GM21528 (cell line): ENCODE results near the gene TMEM178B.

Source experiments
- ATAC-seq: cut with Tn5 transposase; IDR thresholded peaks from one replicate; pipeline ENCODE4 v1.9.1; 2021; ENCODE audit warnings: mild to moderate bottlenecking, moderate library complexity; ENCODE audit not compliant: unreplicated experiment, low FRiP score

TMEM178B gene

GRCh38 chr7:141251957-141252356 lies 178.1 kb downstream of the TMEM178B start:
- no peak for ATAC-seq

GRCh38 chr7:141257597-141257996 lies 183.7 kb downstream of the TMEM178B start:
- ATAC-seq, result no peak

- ATAC-seq, result no peak
Measured at GRCh38 chr7:141258559-141258958, 184.7 kb downstream of the TMEM178B start.

DNA sequence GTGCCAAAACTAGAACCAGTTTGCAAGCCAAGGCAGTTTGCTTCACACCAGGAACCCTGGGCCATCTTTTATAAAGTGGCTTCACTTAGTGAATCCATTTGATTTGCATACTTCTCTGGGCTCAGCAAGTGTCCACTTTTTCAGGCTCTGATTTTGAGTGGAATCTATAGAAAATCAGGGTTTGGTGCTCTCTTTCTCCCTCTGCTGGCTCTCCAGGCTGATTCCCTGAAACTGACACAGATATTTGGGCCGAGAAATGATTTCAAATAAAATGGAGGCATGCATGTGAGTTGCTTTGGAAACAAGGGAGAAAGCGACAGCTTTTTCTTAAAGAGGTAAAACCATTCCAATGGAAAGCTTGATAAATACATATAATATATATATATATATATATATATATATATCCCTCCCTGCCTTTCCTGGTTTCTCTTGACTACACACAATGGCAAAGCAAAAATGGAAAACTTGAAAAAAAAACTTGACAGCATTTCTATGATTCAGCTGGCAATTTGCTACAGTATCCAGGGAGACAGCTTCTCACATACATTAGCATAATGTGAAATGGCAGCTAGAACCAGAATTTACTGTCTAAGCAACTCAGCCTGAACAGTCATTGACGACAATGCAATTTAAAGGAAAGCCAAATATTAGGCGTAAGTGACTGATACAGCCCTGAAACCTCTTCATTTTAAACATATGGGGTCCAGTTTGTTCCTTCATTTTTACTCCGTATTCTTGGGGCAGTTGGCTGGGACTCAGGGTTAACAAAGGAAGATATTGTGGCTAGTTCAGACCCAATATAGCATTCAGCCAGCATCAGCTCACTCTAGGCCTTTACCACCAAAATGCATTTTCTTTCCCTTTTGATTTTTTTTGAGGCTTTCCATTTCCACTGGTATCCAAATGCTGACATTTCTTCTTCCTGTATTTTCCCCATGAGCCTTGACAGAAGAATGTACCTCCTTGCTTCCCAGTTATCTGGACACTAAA lies 188.5 kb downstream of the TMEM178B start:
- ATAC-seq, result no peak

- no peak for ATAC-seq
Measured at GRCh38 chr7:141263508-141263907, 189.6 kb downstream of the TMEM178B start.

DNA sequence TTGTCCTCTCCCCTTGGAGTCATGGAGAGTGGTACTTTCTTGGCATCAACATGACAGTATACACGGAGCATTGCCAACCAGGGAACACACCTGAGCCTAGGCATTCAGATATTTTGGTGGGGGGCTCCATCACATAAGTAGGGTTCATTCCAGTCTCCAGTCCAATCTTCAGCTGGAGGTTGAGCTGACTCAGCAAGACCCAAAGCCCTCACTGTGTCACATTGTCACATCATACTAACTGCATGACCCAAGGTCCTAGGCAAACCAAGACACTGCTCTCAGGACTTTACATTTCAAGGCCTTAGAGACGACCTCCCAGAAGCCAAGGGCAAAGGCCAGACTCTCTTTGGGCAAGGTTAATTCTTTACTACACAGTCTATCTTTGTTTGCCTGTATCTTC lies 190.1 kb downstream of the TMEM178B start:
- no peak for ATAC-seq

DNA sequence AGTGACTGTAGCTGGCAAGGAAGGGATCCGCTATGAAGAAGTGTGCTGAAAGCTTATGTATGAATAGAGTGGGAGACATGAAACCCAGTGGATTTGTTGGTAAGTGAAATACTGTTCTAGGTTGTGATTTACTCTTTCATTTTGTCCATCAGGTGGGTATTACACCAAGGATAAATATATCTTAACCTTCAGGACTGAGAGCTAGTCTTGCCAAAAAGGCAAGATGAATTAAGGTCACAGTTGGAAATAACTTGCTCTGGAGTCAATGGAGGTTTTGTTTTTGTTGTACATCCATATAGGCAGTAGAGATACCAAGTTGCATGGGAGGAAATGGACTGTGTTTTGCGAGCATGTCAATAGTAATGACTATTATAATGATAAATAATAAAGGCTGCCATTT lies 190.6 kb downstream of the TMEM178B start:
- no peak for ATAC-seq

DNA sequence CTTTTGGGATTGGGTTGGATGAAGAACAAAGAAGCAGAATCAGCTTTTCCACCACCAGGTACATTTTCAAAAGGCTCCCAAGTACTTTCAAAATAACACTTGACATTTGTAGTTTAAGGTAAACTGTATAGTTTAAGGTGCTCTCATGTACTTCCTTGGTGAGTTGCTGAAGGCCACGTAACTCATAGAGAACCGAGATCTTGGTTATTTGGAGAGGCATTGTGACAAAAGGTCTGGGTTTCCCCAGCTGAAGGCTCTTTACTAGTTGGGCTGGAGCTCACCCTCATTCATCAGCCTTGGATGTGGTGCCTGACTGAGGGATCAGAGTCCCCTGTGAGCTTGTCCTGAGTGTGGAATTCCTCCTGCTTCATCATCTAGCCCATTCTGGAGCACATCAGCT lies 191.8 kb downstream of the TMEM178B start:
- ATAC-seq, result no peak

DNA sequence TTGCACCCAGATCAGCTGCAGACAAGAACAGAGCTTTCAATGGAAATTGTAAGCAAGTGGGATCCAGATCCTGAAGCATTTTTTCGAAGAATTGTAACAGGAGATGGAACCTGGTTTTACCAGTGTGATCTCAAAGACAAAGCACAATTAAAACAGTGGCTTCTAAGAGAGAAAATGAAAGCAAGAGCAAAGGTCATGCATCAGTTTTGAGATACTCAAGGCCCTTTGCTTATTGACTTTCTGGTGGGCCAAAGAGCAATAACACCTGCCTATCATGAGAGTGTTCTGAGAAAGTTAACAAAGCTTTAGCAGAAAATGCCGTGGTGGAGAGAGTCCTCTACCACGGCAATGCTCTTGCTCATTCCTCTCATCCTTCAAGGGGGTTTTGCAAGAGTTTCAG lies 194.8 kb downstream of the TMEM178B start:
- ATAC-seq, result no peak

- no peak for ATAC-seq
Measured at GRCh38 chr7:141271451-141271850, 197.6 kb downstream of the TMEM178B start.

GRCh38 chr7:141272417-141272816 lies 198.6 kb downstream of the TMEM178B start:
- ATAC-seq, result no peak

GRCh38 chr7:141275350-141275749 lies 201.5 kb downstream of the TMEM178B start:
- no peak for ATAC-seq

DNA sequence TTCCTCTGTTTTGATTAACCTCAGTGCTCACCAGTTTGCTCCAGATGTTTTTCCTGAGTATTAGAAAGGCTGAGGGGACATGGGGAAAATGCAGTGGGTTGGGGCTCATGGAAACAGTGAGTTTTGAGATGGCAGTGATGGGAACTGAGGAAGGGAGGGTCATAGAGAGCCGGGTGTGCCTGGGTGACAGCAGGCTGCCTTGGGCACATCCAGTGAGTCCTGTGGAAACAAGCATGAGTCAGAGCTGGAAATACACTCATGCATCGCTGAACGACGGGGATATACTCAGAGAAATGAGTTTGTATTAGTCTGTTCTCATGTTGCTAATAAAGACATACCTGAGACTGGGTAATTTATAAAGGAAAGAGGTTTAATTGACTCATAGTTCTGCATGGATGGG lies 202.2 kb downstream of the TMEM178B start:
- no peak for ATAC-seq

DNA sequence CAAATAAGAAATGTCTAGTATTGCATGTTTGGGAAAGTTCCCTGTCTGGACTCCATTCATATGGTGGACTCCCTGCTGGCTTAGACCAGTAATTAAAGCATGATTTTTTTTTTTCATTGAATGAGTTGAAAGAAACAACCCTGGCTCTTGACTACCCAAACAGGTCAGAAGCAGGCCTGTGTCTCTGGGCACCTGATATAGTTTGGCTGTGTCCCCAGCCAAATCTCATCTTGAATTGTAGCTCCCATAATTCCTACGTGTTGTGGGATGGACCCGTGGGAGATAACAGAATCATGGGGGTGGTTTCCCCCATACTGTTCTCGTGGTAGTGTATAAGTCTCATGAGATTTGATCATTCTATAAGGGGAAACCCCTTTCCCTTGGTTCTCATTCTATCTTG lies 206.2 kb downstream of the TMEM178B start:
- no peak for ATAC-seq

GRCh38 chr7:141281311-141281710 lies 207.4 kb downstream of the TMEM178B start:
- ATAC-seq, result no peak

- no peak for ATAC-seq
Measured at GRCh38 chr7:141286522-141286921, 212.7 kb downstream of the TMEM178B start.

DNA sequence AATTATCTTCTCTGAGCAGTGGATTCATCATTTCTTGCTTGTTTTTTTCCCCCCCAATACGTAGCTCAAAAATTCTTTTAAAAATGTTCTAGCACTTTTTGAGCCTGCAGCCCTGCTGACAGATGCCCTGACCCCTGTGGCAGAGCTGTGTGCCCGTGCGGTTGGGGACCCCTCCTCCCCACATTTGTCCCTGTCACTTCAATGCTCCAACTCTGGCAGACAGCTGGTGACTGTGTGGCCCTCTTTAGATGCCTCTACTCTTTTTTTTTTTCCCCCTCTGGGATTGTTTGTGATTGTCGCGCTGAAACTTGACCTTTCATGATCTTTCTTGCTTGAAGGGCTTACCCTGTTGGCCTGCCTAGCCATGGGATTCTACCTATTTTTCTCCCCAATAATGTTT lies 214.1 kb downstream of the TMEM178B start:
- ATAC-seq, result no peak

DNA sequence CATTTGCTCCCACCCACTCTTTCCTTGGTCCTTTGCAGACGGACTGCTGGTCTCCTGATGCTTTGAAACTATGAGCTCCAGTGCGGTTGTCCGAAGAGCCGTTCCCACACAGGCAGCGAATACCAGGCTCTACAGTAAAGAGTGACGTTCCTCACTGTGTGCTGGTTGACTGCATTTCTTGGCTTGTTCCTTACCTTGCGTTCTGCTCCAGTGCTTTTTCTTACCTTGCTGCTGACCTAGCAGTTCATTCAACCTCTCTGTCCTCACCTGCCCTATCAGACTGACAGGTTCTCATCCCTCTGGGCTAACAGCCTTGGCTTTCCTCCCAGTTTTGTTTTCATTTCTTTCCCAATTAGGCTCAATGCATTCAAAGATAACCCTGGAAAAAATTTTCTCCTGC lies 214.8 kb downstream of the TMEM178B start:
- ATAC-seq, result no peak

- no peak for ATAC-seq
Measured at GRCh38 chr7:141290365-141290764, 216.5 kb downstream of the TMEM178B start.

GRCh38 chr7:141290973-141291372 lies 217.1 kb downstream of the TMEM178B start:
- ATAC-seq, result no peak

- ATAC-seq, result no peak
Measured at GRCh38 chr7:141291541-141291940, 217.7 kb downstream of the TMEM178B start.

- ATAC-seq, result no peak
Measured at GRCh38 chr7:141294143-141294829, 220.4 kb downstream of the TMEM178B start.
